Gastrocnemius medialis (tissue), 4 donors: ENCODE measurements around the gene MARK3. TPM values are rescaled to one million over a fixed set of nuclear protein-coding genes. Genes with fewer than 3 reads are reported as not detected.
A peak's percentile ranks its signal among the peaks of the same experiment; 100 is the strongest.

Experiments
- ATAC-seq, 2 donors: fragments of 150-250 bp; one replicate each; pipeline ENCODE4 v1.9.1; 2016
- DNase-seq, 2 donors: peaks; one replicate each; pipeline ENCODE4 v3.0.0-alpha.2; 2019
- H3K27ac ChIP-seq, 4 donors: fragments of 200-600 bp; sonication (generic); 1 replicate in 1 of 4; 2 replicates in 3 of 4; pipeline ENCODE4 v1.5.1; 2016 to 2018; ENCODE audit warnings: mild to moderate bottlenecking in 2 of 4, moderate library complexity in 1 of 4
- H3K27me3 ChIP-seq, 3 donors: fragments of 200-600 bp; sonication (generic) in 2 of 3; 1 replicate in 1 of 3; 2 replicates in 2 of 3; pipeline versions ENCODE4 v1.5.1 to v1.6.0; 2016 to 2019; ENCODE audit warnings: mild to moderate bottlenecking in 1 of 3, moderate library complexity in 1 of 3
- H3K36me3 ChIP-seq, 2 donors: fragments of 200-600 bp; sonication (generic) in 1 of 2; one replicate each; pipeline ENCODE4 v1.5.1; 2017 to 2018
- H3K4me1 ChIP-seq, 2 donors: fragments of 200-600 bp; sonication (generic) in 1 of 2; one replicate each; pipeline ENCODE4 v1.5.1; 2016 to 2017; ENCODE audit warnings: mild to moderate bottlenecking in 2 of 2
- H3K4me3 ChIP-seq, 4 donors: fragments of 200-600 bp; sonication (generic) in 3 of 4; 1 replicate in 1 of 4; 2 replicates in 3 of 4; pipeline ENCODE4 v1.5.1; 2016 to 2019; ENCODE audit warnings: mild to moderate bottlenecking in 2 of 4
- H3K9me3 ChIP-seq, 3 donors: fragments of 200-600 bp; sonication (generic) in 2 of 3; 1 replicate in 1 of 3; 2 replicates in 2 of 3; pipeline ENCODE4 v1.5.1; 2016 to 2019
- CTCF ChIP-seq, 5 experiments: fragments of 450-650 bp in 3 of 5; fragments of 200-600 bp in 2 of 5; sonication (generic) in 2 of 5; IDR thresholded peaks in 4 of 5; conservative IDR thresholded peaks in 1 of 5; 1 replicate in 4 of 5; 2 replicates in 1 of 5; pipeline ENCODE4 v1.5.1; 2016 to 2019; ENCODE audit warnings: antibody characterized with exemption in 5 of 5, mild to moderate bottlenecking in 3 of 5, moderate library complexity in 3 of 5
- POLR2A ChIP-seq, 2 donors: fragments of 450-650 bp; IDR thresholded peaks; one replicate each; pipeline ENCODE4 v1.6.1; 2017; ENCODE audit warnings: antibody characterized with exemption in 2 of 2, mild to moderate bottlenecking in 2 of 2, moderate library complexity in 2 of 2
- in situ Hi-C, 4 donors: fragments of 200-750 bp; cut with MboI; loops; one replicate each; pipeline versions ENCODE4 v1.15.0 to v1.8.0; 2017; ENCODE audit warnings: low sequenced_read_pairs in 4 of 4
- intact Hi-C: fragments of 100-400 bp; cut with DNase I; formaldehyde crosslinking; loops from one replicate; pipeline ENCODE4 v1.15.1; 2023; ENCODE audit warnings: low total_unique reads
- total RNA-seq, 4 donors: library from RNA; depleted of rRNA; stranded (reverse); fragments of >200 nt; gene quantifications; one replicate each; pipeline versions ENCODE4 v1.1.0 to v1.2.3, GENCODE V29; 2016

Gene MARK3
- total RNA-seq, 4 donors from 2014 or later: 60.2 to 73.1 (median 71.6) TPM

GRCh38 chr14:103380719-103381377 lies 4.4 kb upstream of the MARK3 start:
- Histone ChIP-seq H3K9me3 (no peaks in the 10 kb centered on the region), H3K36me3 (no peaks in the 10 kb centered on the region), H3K4me3 (no peak overlapping the region), H3K27ac (no peak overlapping the region), H3K27me3 (no peaks in the 10 kb centered on the region), H3K4me1 (peaks cover 7% of the 10 kb centered on the region in 2 donors)
- no peak for DNase-seq
- intact Hi-C loops (no loop called here), in situ Hi-C loops (no loop called here)
- ATAC-seq: no peak
- no peak for TF ChIP-seq CTCF (IDR thresholded peaks at IDR 0.05 in 4 of 5, conservative IDR thresholded peaks at IDR 0.05 in 1 of 5)
- TF ChIP-seq POLR2A (IDR thresholded peaks at IDR 0.05): no peak

GRCh38 chr14:103382376-103382775 lies 2.8 kb upstream of the MARK3 start:
- H3K27ac ChIP-seq: no peak overlapping the region
- no peak overlapping the region for H3K4me3 ChIP-seq
- ATAC-seq (no peak), DNase-seq (no peak)
- intact Hi-C loops (no loop called here), in situ Hi-C loops (no loop called here)
- no peaks in the 10 kb centered on the region for H3K36me3 ChIP-seq
- no peaks in the 10 kb centered on the region for H3K9me3 ChIP-seq
- no peaks in the 10 kb centered on the region for H3K27me3 ChIP-seq
- H3K4me1 ChIP-seq: peaks cover 7 to 10% of the 10 kb centered on the region in 2 donors
- TF ChIP-seq POLR2A (IDR thresholded peaks at IDR 0.05): no peak
- no peak for TF ChIP-seq CTCF (IDR thresholded peaks at IDR 0.05 in 4 of 5, conservative IDR thresholded peaks at IDR 0.05 in 1 of 5)

GRCh38 chr14:103384450-103385151 lies 614 bp upstream of the MARK3 start:
- no peaks in the 10 kb centered on the region for H3K36me3 ChIP-seq
- TF ChIP-seq POLR2A (IDR thresholded peaks at IDR 0.05) (no peak), CTCF (IDR thresholded peaks at IDR 0.05 in 4 of 5, conservative IDR thresholded peaks at IDR 0.05 in 1 of 5) (no peak)
- no peaks in the 10 kb centered on the region for H3K27me3 ChIP-seq
- intact Hi-C loops (loop anchor here (5.0 kb wide), 3 partner anchors 168 to 1067 kb away; partner anchors contain the start of genes KLC1 and ZNF839), in situ Hi-C loops (no loop called here)
- H3K27ac ChIP-seq: peak overlapping the region; percentile 94 to 100 (median 98)
- H3K4me3 ChIP-seq: peak overlapping the region; percentile 78 to 100 (median 87)
- no peaks in the 10 kb centered on the region for H3K9me3 ChIP-seq
- ATAC-seq: peak in 1 of 2 donors; percentile 8
- no peak for DNase-seq
- H3K4me1 ChIP-seq: peaks cover 25% of the 10 kb centered on the region in 2 donors

- ATAC-seq (peak; percentile 58 to 67), DNase-seq (peak in 1 of 2 donors; percentile 55)
- Histone ChIP-seq H3K4me1 (peaks cover 25 to 29% of the 10 kb centered on the region in 2 donors), H3K4me3 (peak overlapping the region; percentile 78 to 100 (median 87)), H3K27ac (peak overlapping the region; percentile 94 to 100 (median 98)), H3K27me3 (no peaks in the 10 kb centered on the region), H3K9me3 (no peaks in the 10 kb centered on the region), H3K36me3 (no peaks in the 10 kb centered on the region)
- TF ChIP-seq POLR2A (IDR thresholded peaks at IDR 0.05): peak; percentile 38 to 73
- no peak for TF ChIP-seq CTCF (IDR thresholded peaks at IDR 0.05 in 4 of 5, conservative IDR thresholded peaks at IDR 0.05 in 1 of 5)
- in situ Hi-C loops: no loop called here
- intact Hi-C loops: loop anchor here (1.0 to 5.0 kb wide), 4 partner anchors 51 to 1069 kb away; partner anchors contain the start of genes KLC1 and ZNF839
Measured at GRCh38 chr14:103385929-103386712, 906 bp downstream of the MARK3 start.
